A204.1 (cell line): ENCODE measurements around the gene SYNE1.

ENCODE experiments used
- FAIRE-seq: peaks from 2 replicates; lab custom pipeline; 2012; peaks lifted over from hg19 to GRCh38; lab: Jason Lieb, UNC

Gene SYNE1

DNA sequence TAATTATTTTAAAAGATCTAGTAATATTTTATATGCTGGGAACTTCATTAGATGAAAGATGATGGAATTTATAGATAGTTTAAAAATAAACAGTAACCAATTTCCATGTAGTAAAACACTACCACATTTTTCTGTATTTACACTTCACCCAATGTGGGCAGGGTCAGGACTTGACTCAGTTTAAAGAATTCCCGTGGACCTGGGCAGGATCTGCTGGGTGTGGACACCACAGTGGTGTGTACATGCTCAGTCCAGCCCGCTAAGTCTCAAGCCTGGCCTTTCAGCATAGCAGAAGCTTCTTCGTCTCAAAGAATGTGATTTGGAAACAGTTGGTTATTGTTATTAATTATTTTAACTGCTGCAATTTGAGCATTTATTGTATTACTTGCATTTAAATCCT lies 364.2 kb downstream of the SYNE1 start:
- no peak for FAIRE-seq

DNA sequence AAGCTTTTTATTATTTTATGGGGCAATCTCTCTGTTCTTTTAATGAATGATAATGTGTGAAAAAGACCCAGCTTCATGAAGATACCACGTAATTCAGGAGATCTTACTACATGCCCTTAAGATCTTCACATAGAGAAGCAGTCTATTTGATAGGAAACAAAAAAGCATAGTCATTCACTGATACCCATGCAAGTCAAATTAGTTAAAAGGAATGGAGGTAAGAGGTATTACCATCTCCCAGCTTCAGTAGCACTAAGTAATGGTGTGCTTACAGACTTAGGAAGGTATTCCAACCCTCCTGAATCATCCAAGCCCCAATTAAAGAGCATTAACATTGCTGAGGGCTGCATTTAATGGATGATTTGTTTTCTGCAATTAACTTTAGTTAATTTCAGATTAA lies 364.7 kb downstream of the SYNE1 start:
- FAIRE-seq = no peak

DNA sequence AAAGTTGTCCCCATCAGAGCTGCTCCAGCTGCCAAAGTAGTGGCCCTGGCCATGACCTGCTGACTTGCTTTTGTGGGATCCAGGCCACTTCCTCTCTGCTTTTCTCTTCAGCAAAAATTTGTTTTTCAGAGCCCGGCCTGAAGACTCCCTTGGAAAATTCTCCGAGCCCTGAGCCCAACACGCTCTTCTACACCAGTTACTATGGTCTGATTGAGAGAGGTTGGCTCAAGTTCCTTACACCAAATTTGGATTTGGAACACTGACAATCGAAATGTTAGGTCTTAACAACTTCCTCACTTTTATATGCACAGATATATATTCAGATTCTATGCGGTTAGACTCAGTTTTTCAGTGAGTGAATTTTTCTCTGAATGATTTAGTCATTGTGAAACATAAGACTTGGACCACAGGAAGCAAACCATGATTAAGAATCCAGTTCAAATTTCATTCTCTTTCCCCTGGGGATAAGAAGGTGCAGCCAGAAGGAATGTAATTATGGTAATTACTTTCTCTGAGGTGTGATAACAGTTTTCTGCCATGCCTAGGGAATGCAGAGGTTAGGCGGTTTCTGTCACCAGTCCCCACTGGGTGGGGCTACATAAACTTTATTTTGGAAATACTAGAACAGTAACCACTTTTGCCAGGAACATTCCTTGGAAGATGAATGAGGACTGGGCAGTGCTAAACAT lies 365.2 kb downstream of the SYNE1 start:
- FAIRE-seq = no peak

DNA sequence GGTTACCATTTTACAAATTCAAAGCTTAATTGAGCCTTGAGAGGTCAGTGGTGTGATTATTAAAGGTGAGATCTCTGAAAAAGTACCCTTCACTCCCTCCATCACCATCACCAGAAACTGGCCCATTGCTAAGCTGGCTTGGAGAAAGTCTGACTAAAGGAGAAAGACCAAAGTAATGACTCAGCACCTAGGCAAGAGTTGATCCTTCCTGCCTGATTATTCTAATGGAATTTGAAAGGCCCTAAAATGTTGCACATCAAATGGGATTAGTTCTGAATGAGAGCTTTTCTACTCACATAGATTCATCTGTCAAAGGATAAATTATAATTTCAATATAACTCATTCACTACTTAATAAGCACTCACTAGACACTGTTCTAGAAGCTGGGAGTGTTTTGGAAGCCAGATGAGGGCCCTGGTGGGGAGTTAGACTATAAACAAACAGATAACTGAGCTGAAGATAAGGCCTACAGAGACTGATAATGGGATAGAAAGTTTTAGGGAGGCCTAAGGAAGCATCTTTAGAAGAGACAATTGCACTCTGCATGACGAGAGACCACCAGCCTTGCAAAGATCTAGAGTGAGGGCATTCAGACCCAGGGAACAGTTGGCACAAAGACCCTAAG lies 366.7 kb downstream of the SYNE1 start:
- FAIRE-seq = no peak

DNA sequence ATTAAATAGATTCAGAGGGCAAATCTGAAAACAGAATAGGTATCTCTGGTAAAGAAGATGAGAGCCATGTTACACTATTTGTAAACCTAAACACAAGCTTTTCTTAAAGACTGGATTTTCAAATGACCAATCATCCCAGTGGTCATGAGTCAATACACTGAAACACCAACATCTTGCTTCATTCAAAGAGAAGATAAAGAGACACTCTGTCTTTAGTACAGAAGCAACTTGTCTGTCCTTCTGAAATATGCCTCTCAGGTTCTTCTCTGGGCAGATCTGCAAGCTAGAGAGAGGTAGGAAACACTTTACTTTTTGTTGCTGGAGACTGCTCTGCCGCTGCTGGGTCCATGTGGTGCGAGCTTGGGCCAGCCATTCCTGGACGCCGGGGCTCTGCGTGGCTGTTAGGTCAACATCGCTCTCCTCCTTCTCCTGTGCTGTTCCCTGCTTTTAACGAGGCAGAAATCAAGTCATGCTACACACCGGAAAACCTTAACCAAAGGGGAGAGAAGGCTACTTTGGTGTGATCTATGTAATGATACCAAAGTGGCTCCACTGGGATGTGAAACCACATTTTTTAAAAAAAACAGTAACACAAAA lies 368.2 kb downstream of the SYNE1 start:
- no peak for FAIRE-seq

DNA sequence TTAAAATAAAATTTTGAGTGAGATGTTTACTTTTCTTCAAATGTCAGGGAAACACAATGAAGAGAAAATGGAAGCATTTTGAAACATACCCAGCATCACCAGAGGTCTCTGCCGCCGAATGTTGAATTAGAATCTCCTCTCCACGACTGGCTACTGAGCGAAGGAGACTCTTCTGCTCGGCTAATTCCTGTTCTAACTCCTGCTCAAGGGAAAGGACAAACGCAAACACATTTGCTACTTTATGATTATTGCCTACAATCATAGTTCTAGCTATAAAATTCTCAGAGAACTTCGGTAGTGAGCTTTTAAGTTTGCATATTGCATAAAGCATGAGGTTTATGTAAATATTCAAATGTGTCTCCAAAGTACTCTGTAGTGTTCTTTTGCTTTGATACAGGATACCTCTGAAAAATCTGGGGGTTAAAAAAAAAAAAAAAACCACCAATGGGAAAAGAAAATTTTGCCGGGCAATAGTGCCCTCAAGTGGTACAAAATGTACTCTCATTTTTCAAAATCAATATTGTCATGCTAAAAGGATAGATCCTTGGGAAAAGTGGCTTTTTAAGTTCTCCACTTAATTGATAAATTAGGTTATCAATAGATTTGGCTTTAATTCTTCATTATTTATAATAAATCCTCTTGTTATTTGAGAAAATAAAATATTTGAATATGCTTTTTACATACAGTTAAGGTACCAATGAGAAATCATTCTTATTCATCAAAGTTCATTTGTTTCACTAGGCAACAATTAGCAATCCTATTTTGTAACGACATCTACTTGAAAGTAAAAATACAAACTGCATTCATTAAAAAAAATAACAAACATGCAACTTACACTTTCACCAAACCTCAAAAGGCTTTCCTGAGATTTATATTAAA lies 369.0 kb downstream of the SYNE1 start:
- peak; percentile 97 for FAIRE-seq

DNA sequence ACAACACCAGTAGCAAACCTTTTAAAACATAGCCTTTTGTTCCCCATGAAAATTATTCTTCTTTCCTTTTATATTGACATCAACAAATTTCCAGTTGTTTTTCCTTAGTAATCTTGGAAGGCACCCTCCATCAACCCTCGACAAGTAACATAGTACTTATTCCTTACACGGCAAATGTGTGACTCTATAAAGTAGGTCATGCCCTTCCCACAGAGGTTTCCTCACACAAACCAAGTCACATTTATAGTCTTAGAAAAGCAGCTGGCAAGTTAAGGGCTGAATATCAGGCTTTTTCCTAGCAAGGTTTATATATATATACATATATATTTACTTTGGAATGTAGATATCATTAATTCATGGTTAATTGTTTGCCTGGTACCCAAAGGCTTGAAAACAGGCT lies 371.5 kb downstream of the SYNE1 start:
- FAIRE-seq = no peak

DNA sequence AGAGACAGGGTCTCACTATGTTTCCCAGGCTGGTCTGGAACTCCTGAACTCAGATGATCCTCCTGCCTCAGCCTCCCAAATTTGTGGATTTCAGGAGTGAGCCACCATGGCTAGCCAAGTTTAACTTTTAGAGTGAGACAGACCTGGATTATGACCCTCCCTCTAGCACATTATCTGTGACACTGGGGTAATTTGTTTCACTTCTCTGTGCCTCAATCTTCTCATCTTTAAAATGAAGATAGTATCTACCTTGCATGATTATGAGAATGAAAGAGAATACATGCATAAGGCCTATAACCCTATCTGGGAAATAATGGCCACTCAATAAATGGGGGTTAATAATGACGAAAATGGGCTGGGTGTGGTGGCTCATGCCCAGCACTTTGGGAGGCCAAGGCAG lies 373.6 kb downstream of the SYNE1 start:
- no peak for FAIRE-seq

DNA sequence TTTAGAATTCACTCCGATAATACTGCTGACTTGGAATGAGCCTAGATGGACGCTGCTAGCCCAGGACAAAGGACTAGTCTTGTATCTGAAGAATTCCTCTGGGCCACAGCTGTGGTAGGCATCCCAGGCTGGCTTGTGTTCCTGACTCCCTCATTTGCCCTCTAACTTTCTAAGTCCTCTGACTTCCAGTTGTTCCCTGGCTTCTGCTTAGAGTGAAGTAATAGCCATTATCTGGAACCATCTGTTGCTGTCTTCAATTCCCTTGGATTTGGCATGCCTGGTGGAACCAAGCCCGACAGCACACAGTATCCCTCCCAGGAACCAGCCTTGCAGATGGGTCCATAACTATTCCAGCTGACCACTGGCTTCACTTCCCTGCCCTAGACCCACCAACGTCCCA lies 376.0 kb downstream of the SYNE1 start:
- no peak for FAIRE-seq

DNA sequence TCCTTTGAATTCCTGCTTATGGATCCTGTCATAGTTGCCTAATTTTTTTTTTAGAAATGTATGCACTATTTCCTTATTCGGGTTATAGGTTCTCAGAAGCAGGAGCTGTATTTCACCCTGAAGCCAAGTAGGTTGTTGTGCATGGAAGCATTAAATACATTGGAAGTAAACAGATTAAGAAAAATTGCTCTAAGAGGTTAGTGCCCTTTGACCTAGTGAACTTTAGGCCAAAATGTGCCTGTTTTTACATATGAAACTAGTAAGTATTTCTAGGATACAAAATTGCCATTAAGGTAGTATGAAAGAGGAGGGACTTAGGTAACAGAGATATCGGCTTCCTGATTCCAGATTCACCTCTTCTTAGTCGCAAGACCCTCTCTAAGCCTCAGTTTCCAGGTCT lies 377.9 kb downstream of the SYNE1 start:
- FAIRE-seq = no peak

DNA sequence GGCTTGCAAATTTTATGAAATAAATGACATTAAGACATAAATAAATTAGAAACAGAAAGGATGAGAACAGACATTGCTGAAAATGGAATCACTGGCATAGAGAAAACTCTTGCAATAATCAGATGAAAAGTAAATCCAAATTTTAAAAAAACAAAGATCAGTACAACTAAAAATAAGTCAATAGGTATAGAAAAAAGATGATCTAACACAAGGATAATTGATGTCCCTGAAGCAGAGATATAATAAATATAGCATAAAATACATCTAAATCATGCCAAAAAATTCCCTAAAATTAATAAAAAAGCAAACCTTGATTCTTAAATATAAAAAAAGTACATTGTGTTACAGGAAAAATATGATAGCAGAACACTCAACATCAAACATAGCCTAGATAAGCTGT lies 379.6 kb downstream of the SYNE1 start:
- no peak for FAIRE-seq

DNA sequence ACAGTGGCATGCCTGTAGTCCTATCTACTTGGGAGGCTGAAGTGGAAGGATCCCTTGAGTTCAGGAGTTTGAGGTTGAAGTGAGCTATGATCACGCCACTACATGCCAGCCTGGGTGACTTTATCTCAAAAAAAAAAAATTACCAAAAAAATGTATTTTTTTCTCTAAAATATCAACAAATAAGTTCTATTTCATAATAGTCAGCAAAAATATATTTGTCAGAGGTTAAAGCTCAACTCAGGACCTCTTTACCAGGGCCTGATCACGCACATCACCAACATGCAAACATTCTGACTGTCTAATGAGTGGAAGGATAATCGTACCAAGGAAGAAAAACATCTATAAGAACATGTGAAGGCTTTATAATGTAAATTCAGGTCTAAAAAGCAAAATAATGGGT lies 387.0 kb downstream of the SYNE1 start:
- FAIRE-seq = no peak

DNA sequence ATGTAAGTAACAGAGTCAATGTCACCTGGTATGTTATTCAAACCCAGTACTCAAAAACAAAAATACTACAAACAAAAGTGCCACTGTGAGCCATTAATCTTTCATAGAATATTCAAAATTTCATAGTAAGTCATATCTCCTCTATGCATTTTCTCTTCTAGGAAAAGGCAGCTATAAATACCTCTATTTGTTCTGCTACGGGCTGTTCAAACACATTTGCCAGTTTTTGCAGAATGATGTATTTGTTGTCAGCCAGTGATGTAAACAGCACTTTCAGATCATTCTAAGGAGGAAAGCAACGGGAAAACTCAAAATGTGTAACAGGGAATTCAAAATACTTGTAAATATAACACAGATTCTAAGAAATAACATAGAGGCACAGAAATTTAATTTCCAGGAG lies 388.2 kb downstream of the SYNE1 start:
- FAIRE-seq = no peak

DNA sequence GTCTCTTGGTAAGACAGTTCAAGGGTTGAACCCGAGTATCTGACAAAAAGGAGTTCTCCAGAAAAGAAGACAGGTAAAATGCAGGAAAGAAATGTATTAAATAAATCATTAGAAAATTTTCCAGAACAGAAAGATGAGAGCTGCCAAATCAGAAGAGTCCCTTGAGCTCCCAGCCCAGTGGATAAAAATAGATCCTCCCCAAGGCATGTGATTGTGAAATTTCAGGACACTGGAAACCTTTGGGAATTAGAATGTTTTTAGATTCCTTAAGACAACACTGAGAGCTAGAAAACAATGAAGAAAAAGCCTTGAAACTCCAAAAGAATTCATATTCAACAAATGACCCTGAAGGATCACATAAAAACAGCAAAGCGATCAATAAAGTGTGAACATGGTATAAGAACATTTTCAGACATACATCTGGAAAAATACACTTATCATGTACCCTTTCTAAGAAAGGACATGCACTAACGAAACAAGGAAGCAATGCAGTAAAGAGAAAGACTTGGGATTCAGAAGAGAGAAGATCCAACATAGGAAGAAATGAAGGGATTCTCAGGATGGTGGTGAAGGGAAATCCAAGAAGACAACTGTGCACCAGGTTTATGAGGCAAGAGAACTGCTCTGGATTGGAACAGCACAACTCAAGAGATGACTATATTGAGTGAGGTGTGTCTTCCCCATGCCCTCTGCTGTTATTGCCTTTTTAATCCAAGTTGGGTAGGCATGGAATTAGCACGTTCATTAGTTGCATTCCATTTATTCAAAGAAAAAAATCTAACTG lies 390.4 kb downstream of the SYNE1 start:
- no peak for FAIRE-seq

DNA sequence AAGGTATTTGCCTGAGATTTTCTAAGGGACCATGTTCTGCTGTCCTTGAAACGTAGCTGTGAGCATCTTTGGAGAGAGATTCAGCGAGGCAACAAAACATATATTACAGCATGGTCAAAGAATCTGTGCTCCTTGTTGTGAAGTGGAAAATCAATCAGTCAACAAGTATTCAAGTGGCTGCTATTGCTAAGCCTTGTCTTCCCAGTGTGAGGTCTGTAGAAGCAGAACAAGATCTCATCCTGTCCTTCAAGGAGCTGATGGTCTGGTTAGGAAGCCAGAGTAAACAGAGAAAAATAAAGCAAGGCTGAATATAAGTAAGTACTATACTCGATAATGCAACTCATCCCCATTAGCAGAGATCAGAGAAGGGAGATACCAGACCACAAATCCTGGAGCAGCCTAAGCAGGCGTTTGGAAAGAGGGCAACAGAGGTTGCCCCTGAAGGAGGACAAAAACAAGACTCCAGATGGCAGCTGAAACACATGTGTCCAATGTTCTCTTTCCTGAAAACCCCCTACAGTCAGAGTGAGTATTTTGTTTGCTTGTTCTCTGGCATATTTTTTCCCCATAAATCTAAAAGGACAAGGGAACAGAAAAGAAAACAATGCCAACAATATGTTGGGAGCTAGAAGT lies 392.0 kb downstream of the SYNE1 start:
- FAIRE-seq = no peak

DNA sequence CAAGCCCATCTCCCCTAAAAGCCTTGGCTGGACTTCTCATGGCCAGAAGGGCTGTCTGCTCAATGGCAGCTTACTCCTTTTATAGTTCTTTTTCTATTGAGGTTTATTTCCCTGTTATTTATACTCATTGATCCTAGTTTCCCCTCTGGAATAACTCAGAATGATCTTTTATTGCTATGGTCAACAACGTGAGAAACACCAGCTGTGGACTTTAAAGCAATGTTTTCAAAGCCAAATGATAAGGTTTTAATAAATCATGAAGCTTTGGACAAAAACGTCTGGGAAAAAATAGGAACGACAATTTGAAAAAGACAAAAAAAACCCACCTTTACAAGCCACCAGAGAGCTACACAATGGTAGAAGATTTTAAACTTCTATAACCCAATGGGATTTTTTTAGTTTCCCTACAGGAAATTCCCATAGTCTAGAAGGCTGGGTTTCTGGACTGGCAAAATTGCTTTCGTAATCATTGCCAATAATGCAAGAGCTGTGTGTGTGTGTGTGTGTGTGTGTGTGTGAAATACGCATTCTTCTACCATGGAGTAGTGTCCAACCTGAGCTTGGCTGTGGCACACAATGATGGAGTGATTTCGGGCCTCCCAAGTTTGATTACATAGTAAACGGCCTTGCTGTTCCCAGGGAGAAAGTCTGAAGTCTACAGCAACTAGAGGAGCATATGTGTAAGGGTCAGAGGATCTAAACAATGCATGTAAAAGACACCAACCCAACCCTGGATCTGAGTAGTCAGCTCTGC lies 396.0 kb downstream of the SYNE1 start:
- FAIRE-seq = no peak

DNA sequence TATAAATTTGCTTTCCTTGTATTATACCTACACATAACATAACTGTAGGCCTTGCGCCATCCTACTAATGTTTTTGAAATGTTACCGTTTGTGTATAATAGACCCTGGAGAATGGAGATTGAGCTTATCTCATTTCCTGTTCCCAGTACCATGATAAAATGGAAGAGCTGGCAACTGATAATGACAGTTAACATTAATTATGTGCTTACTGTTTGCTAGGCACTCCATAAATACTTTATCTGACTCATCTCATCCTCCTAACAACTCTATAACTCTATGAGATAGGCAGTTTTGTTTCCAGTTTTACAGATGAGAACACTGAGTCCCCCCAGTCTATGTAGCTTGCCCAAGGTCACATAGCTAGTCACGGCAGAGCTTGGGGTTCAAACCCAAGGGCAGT lies 396.7 kb downstream of the SYNE1 start:
- FAIRE-seq = no peak

DNA sequence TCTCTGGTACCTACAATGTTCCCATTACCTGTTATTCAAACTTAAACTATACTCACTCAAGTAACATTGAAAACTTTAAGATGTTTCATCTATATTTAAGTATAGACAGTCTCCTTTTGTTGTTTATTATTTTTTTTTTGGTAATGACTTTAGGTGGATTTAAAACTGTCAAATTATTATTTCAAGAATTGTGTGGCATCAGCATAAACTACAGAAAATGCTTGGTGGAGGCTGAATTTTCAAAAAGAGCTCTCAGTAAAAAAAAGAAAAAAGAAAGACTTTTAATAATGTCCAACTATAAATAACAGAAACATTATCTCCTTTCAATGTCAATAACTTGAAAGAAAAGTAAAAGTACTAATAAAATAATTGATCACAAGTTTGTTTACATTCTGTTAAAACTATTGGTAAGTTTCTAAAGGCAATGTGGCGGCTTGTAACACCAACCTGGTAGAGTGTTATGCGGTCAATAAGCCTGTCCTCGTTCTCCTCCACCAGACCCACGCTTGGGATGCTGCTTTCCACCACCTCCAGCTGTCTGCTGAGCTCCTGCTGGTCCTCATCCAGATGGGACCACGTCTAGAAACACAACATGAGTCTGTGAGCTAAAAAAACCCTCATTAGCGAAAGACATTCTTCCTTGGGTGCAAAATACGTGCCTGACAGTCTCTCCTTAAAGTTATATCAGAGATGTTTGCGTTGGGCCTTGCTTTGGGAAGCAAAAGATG lies 400.6 kb downstream of the SYNE1 start:
- peak; percentile 16 for FAIRE-seq

DNA sequence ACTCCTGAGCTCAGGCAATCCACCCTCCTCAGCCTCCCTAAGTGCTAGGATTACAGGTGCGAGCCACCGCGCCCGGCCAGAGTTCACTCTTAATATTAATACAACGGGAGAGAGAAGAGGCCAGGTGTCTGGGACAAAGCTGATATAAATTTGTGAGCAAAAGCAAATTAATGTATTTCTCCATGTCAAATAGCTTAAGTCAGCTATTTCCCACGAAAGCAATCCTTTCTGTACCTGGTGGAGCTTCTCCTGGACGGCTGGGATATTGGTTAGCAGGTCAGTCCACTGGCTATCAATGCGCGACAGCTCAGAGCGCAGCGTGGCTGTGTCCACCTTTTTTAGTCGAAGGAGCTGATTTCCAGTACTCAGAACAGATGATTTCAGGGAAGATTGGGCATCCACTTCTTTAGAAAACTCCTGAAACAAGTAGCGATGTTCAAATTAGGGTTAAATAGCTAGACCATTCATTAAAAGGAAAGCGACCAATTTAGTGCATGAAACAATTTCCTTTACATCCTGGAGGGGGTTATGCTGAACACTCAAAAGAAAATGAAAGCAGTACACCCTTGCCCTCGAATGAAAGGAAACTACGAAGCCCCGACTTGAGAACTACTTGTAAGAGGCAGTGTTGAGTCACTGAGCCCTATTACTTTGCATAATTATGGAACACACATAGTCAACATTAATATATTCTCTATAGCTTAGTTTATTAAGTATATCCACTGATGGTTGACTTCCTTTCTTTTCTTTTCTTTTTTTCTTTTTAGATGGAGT lies 403.4 kb downstream of the SYNE1 start:
- FAIRE-seq = no peak
